AG10803 (cell line): ENCODE data around the gene GRP.
A peak's percentile ranks its signal among the peaks of the same experiment; 100 is the strongest.

Experiments used
- DNase-seq: peaks from one replicate; pipeline ENCODE4 v3.0.0; 2010; ENCODE audit warnings: low read depth
- H3K4me3 ChIP-seq: 2 replicates; pipeline ENCODE4 v1.5.1; 2011; ENCODE audit warnings: mild to moderate bottlenecking, low read length, control low read depth
- CTCF ChIP-seq: conservative IDR thresholded peaks from 2 replicates; pipeline ENCODE4 v1.5.1; 2011; ENCODE audit warnings: mild to moderate bottlenecking, low read length, control low read depth, inconsistent platforms

The GRP gene

GRCh38 chr18:59196161-59196725 lies 23.7 kb upstream of the GRP start:
- no peak overlapping the region for H3K4me3 ChIP-seq
- no peak for DNase-seq
- TF ChIP-seq CTCF, result no peak

GRCh38 chr18:59197636-59198035 lies 22.3 kb upstream of the GRP start:
- no peak overlapping the region for H3K4me3 ChIP-seq
- no peak for DNase-seq
- TF ChIP-seq CTCF, result no peak

- DNase-seq, result no peak
- TF ChIP-seq CTCF, result no peak
- H3K4me3 ChIP-seq, result no peak overlapping the region
Measured at GRCh38 chr18:59198215-59198614, 21.7 kb upstream of the GRP start.

GRCh38 chr18:59200787-59201186 lies 19.2 kb upstream of the GRP start:
- peak; percentile 46 for DNase-seq
- TF ChIP-seq CTCF, result peak; percentile 51
- no peak overlapping the region for H3K4me3 ChIP-seq

GRCh38 chr18:59202258-59202820 lies 17.6 kb upstream of the GRP start:
- no peak for DNase-seq
- TF ChIP-seq CTCF, result no peak

GRCh38 chr18:59207506-59207905 lies 12.5 kb upstream of the GRP start:
- DNase-seq, result no peak
- TF ChIP-seq CTCF, result no peak
- H3K4me3 ChIP-seq, result no peak overlapping the region

More at GRCh38 chr18:59202258-59202820, 17.6 kb upstream of the GRP start:
- no peak overlapping the region for H3K4me3 ChIP-seq

- no peak for TF ChIP-seq CTCF
- no peak for DNase-seq
- H3K4me3 ChIP-seq, result no peak overlapping the region
Measured at GRCh38 chr18:59208602-59209125, 11.3 kb upstream of the GRP start.
